Middle frontal gyrus (tissue), 1 donor: ENCODE data around the gene UNC45B.
"Not testable (repeated sequence)": the region's sequence is repeated elsewhere in the genome, so short reads cannot be mapped to it uniquely, and the experiment has no call there.

Source experiments
- DNase-seq: peaks from one replicate; pipeline ENCODE4 v3.0.0-alpha.2; 2015; ENCODE audit warnings: low spot score; ENCODE audit errors: extremely low spot score

UNC45B gene

DNA sequence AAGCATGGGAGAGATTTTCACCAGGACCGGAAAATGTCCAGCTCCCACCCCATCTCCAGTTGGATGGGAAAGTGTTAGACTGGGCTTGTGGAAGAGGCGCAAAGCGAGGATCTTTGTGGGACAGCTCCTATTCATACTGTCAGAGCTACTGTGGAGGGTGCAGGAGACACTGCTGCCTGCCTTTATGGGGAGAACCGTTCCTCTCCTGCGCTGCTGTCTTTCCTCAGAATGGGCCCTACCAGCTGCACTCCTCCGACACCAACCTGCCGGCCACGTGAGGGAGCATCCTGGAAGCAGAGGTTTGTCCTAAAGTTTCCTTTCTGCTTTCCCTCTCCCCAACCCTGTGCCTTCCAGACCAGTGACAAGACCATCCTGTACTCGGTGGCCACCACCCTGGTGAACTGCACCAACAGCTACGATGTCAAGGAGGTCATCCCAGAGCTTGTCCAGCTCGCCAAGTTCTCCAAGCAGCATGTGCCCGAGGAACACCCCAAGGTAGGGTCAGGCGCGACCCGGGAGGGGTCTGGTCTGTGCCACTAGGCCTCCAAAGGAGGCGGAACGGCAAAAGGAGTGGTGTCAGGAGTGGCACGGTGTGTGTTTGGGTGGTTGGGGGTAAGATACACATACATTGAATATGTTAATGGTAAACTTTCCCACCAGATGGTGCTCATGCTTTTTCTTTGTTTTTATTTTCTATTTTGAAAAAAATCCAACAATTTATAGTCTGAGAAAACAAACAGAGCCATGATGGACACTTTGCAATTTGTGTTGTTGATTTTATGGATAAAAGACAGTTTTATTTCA is 23.6 kb downstream of the UNC45B start:
- no peak for DNase-seq

GRCh38 chr17:35171834-35172233 is 24.2 kb downstream of the UNC45B start:
- no peak for DNase-seq

DNA sequence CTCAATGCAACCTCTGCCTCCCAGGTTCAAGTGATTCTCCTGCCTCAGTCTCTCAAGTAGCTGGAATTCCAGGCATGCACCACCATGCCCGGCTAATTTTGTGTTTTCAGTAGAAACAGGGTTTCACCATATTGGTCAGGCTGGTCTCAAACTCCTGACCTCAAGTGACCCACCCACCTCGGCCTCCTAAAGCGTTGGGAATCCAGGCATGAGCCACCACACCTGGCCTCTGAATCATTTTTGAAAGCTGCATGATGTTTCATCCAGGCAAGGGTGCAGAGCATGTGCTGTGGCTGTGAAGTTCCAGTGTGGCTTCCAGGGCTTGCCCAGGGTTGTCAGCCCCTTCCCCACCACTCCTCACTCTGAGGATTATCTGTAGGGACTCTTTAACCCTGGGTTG is 24.7 kb downstream of the UNC45B start:
- DNase-seq: not testable (repeated sequence)

- no peak for DNase-seq
These were observed 27.3 kb downstream of the UNC45B start for GRCh38 chr17:35174835-35175334.

DNA sequence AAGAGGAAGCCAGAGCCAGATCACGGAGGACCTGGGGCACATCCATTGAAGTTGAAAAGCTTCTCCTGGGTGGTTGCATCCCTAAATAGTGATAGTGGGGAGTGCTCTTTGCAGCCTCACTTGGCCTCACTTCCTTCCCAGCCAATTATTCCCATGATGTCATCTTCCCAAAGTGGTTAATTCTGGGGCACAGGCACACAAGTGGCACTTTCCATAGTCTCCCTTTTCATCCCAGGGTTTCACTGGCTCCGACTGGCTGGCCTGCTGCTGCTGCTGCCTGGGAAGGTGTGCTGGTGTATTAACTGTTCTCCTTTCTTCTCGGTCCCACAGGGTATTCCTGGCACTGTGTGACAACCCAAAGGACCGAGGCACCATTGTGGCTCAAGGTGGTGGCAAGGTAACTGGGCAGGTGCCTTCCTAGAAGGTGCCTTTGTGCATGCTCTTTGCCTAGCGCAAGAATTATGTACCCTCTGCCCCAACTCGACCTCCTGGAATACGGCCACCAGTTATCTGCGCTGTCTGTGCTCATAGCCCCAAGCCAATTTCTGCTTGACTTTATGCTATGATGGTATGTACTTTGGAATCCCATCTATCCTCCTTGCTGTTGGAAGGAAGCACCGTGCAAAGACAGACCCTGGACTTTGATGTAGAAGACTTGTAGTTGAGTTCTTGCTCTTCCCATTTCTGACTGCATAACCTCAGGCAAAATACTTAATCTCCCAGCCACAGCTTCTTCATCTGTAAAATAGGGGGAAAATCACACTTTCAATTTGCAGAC is 28.2 kb downstream of the UNC45B start:
- no peak for DNase-seq

- no peak for DNase-seq
These were observed 29.3 kb downstream of the UNC45B start for GRCh38 chr17:35176897-35177296.

GRCh38 chr17:35179379-35179778 is 31.8 kb downstream of the UNC45B start:
- not testable (repeated sequence) for DNase-seq

- no peak for DNase-seq
These were observed 35.7 kb downstream of the UNC45B start for GRCh38 chr17:35183332-35183731.

DNA sequence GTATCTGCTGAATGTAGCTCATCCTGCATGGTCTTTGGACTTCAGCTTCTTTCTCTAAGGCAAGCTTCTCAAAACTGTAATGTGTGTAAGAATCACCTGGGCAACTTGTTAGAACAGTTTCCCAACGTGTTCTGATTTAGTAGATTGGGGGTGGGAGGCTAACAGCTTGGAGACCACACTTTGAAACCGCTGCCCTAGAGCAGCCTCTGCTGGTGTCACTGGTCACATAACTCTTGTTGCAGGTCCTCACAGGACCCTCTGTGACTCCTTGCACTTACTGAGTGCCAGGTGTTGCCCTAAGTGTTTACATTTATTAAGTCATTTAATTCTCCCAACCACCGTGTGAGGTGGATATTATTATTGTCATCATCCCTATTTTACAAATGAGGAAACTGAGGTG is 36.7 kb downstream of the UNC45B start:
- no peak for DNase-seq

DNA sequence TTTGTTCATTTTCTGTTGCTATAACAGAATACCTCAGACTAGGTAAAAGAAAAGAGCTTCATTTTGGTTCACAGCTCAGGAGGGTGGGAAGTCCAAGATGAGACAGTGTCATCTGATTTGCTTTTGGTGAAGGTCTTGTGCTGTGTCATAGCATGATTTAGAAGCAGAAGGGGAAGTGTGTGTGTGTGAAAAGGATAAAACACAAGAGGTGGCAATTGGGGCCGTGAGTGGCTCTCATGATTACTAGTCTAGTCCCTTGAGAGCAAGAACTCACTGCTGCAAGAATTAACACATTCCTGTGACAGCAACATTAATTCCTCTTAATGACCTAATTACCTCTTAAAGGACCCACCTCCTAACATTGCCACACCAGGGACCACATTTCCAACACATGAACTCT is 38.2 kb downstream of the UNC45B start:
- DNase-seq: no peak

DNA sequence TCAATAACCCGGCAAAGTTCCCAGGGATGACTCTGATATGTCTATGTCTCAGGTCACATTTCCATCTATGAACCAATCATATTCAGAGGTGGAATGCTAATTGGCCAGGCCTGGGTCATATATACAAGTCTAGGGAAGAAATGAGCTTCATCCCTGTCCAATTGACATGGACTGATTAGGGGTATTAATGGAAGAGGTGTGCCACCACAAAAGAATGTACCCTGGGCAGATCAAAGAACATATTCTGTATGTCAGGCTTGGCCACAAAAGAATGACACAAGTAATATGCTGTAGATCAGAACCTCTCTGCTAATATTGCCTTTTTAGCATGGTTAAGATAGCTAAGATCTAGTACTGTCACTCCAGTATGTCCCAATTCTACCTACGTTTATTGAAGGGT is 39.9 kb downstream of the UNC45B start:
- DNase-seq: no peak

- DNase-seq: no peak
These were observed 40.5 kb downstream of the UNC45B start for GRCh38 chr17:35188111-35188510.

- no peak for DNase-seq
These were observed 41.7 kb downstream of the UNC45B start for GRCh38 chr17:35189291-35189690.

- no peak for DNase-seq
These were observed 43.5 kb downstream of the UNC45B start for GRCh38 chr17:35191001-35191695.

- no peak for DNase-seq
These were observed 45.1 kb downstream of the UNC45B start for GRCh38 chr17:35192708-35193107.

- not testable (repeated sequence) for DNase-seq
These were observed 46.4 kb downstream of the UNC45B start, which contains the start of gene SLC35G3 for GRCh38 chr17:35194001-35194400. TSS of gene SLC35G3 (minus strand) at chr17:35194393. CDS start at chr17:35194307, 86 bp downstream.

- not testable (repeated sequence) for DNase-seq
These were observed 47.4 kb downstream of the UNC45B start for GRCh38 chr17:35195062-35195461.

GRCh38 chr17:35202582-35202981 is 55.0 kb downstream of the UNC45B start:
- DNase-seq: not testable (repeated sequence)

DNA sequence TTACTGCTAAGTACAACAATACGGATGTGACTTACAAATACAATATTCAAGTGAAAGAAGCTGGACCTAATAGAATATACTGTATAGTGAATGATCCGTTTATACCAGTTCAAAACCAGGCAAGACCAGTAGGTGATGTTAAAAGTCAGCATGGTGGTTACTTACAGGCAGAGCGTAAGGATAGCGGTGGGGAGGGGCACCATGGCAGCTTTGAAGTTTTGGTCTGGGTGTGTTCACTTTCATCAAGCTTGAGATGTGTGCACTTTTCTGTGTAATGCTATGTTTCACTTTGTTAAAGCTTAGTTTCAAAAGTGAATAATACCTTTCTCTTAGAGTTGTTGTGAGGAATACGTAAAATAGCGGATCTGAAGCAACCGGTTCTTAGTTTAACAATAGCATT is 63.1 kb downstream of the UNC45B start:
- DNase-seq: no peak

DNA sequence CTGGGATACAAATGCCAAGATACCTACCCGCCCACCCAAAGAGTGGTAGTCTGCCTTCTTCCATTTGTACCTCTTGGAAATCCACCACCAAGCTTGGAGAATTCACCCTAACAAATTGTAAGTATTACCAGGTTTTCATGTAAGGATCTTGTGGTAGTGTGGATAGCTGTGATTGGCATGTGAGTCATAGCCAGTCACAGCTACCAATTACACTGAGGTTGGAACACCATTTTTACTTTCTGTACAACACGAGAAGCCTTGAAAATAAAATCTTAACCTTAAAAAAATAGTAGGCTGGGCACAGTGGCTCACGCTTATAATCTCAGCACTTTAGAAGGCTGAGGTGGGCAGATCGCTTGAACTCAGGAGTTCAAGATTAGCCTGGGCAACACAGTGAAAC is 65.1 kb downstream of the UNC45B start:
- DNase-seq: no peak

GRCh38 chr17:35213412-35213940 is 65.9 kb downstream of the UNC45B start:
- DNase-seq: no peak
